HG02588 (cell line): ENCODE measurements around the gene VTI1A.

Experiments used
- ATAC-seq: cut with Tn5 transposase; IDR thresholded peaks from one replicate; pipeline ENCODE4 v1.9.1; 2021; ENCODE audit warnings: mild to moderate bottlenecking, moderate library complexity; ENCODE audit not compliant: unreplicated experiment

Gene VTI1A

GRCh38 chr10:112503643-112504042, 56.6 kb downstream of the VTI1A start:
- ATAC-seq, result no peak

- ATAC-seq, result no peak
These were observed 60.0 kb downstream of the VTI1A start for GRCh38 chr10:112507046-112507445.

- ATAC-seq, result no peak
These were observed 61.0 kb downstream of the VTI1A start for GRCh38 chr10:112507988-112508387.

GRCh38 chr10:112509558-112510291, 62.7 kb downstream of the VTI1A start:
- no peak for ATAC-seq

GRCh38 chr10:112510384-112510783, 63.4 kb downstream of the VTI1A start:
- ATAC-seq, result no peak

GRCh38 chr10:112512294-112512693, 65.3 kb downstream of the VTI1A start:
- no peak for ATAC-seq

GRCh38 chr10:112515126-112515525, 68.1 kb downstream of the VTI1A start:
- ATAC-seq, result no peak

GRCh38 chr10:112515852-112516251, 68.8 kb downstream of the VTI1A start:
- no peak for ATAC-seq

- no peak for ATAC-seq
These were observed 70.4 kb downstream of the VTI1A start for GRCh38 chr10:112517451-112517862.

GRCh38 chr10:112519133-112519761, 72.2 kb downstream of the VTI1A start:
- no peak for ATAC-seq

- ATAC-seq, result no peak
These were observed 73.9 kb downstream of the VTI1A start for GRCh38 chr10:112520914-112521313.

GRCh38 chr10:112524641-112525040, 77.6 kb downstream of the VTI1A start:
- no peak for ATAC-seq

GRCh38 chr10:112525200-112525599, 78.2 kb downstream of the VTI1A start:
- ATAC-seq, result no peak

GRCh38 chr10:112526139-112526538, 79.1 kb downstream of the VTI1A start:
- no peak for ATAC-seq

GRCh38 chr10:112526906-112527305, 79.9 kb downstream of the VTI1A start:
- no peak for ATAC-seq

GRCh38 chr10:112528235-112528634, 81.2 kb downstream of the VTI1A start:
- no peak for ATAC-seq

- ATAC-seq, result no peak
These were observed 84.4 kb downstream of the VTI1A start for GRCh38 chr10:112531421-112531820.

- ATAC-seq, result peak; percentile 99
These were observed 85.2 kb downstream of the VTI1A start for GRCh38 chr10:112532189-112532588.

- ATAC-seq, result no peak
These were observed 85.9 kb downstream of the VTI1A start for GRCh38 chr10:112532956-112533355.

GRCh38 chr10:112533916-112534315, 86.9 kb downstream of the VTI1A start:
- no peak for ATAC-seq

- peak; percentile 46 for ATAC-seq
These were observed 88.5 kb downstream of the VTI1A start for GRCh38 chr10:112535531-112535951.

GRCh38 chr10:112536663-112537062, 89.6 kb downstream of the VTI1A start:
- no peak for ATAC-seq

- ATAC-seq, result no peak
These were observed 91.2 kb downstream of the VTI1A start for GRCh38 chr10:112538168-112538567.
